CD4-positive, alpha-beta T cell treated with Interferon gamma for 1 hour (primary cell): ENCODE measurements around the gene GPR32.
"Not testable (repeated sequence)": the region's sequence is repeated elsewhere in the genome, so short reads cannot be mapped to it uniquely, and the experiment has no call there.

Experiments
- DNase-seq: peaks from one replicate; pipeline ENCODE4 v3.0.0-alpha.2; 2020

GPR32 gene

DNA sequence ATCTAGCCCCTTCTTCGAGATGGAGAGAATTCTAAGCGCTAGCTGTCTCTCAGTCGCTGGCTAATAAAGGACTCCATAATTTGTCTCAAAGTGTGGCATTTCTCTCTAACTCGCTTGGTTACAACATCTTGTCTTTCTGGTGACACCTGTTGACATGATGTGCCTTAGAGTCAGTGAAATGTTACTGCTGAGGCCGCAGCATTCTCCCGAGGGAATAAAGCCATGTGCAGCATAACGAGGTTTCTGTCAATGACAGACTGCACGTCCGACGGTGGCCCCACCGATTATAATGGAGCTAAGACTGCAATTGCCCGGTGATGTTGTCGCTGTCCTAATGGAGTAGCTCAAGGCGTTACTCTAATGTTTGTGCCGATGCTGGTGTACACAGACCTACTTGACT is 20.3 kb upstream of the GPR32 start:
- no peak for DNase-seq

DNA sequence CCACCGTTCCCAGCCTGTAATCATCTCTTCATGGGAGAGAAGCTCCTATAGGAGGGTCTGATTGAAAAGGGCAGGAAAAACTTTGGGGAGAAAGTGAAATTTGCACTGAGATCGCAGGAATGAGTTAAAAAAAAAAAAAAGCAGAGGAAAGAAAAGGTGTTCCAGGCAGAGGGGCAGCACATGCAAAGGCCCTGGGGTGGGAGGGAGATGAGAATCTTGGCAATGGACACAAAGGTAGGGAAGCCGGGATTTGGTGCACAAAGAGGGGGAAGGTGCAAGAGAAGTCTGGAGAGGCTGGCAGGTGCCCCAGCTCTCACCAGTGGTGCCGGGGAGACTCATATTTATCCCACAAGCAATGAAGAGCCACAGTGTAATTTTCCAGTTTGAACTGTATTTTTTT is 16.4 kb upstream of the GPR32 start:
- DNase-seq = no peak

DNA sequence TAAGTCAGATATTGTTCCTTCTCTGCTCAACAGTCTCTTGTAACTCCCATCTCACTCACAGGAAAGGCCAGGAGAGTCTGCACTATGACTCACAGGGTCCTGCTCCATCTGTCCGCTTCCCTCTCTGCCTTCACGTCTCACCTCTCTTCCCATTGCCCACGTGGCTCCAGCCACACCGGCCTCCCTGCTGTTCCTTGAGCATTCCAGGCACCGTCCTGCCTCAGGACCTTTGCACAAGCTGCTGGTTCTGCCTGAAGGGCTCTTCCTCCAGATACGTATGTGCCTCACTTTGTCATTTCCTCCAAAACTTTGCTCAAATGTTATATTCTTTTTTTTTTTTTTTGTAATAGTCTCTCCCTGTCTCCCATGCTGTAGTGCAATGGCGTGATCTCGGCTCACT is 14.0 kb upstream of the GPR32 start:
- not testable (repeated sequence) for DNase-seq

DNA sequence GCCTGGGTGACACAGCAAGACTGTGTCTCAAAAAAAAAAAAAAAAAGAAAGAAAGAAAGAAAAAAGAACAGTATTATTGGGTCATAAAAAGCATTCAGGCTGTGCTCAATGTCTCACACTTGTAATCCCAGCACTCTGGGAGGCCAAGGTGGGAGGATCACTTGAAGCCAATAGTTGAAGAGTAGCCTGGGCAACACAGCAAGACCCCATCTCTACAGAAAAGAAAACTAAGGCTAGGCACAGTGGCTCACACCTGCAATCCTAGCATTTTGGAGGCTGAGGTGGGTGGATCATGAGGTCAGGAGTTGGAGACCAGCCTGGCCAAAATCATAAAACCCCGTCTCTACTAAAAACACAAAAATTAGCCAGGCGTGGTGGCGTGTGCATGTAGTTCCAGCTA is 12.6 kb upstream of the GPR32 start:
- DNase-seq = not testable (repeated sequence)

DNA sequence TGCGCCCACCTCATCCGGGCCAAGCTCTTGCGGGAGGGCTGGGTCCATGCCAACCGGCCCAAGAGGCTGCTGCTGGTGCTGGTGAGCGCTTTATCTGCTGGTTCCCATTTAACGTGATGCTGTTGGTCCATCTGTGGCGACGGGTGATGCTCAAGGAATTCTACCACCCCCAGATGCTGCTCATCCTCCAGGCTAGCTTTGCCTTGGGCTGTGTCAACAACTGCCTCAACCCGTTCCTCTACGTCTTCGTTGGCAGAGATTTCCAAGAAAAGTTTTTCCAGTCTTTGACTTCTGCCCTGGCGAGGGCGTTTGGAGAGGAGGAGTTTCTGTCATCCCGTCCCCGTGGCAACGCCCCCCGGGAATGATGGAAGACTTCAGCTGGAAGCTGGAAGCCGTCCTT is 11.2 kb upstream of the GPR32 start:
- not testable (repeated sequence) for DNase-seq

DNA sequence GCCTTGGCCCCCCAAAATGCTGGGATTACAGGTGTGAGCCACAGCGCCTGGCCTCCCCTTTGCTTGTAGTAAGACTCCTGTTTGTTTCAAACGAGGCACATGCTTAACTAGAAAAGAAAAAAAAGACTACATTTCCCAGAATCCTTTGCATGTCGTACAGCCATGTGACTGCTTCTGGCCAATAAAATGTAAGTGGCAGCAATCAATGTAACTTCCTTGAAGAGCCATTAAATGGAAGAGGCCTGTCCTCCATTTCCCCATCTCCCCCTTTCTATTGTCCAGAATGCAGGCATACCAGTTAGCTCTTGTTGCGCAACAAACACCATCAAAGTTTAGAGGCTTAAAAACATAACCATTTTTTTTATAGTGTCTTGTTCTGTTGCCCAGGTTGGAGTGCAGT is 10.4 kb upstream of the GPR32 start:
- DNase-seq = no peak

DNA sequence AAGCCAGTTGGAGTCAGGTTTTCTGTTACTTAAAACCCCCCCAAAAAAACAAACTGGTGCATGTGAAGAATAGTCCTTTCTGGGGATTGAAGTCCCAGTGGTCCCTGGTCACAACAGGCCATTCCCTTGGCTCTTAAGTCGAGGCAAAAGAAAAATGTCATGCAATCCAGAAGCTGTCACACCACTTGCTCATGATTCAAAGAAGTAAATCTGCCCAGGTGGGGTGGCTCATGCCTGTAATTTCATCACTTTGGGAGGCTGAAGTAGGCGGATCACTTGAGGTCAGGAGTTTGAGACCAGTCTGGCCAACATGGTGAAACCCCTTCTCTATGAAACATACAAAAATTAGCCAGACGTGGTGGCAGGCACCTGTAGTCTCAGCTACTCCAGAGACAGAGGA is 8.8 kb upstream of the GPR32 start:
- not testable (repeated sequence) for DNase-seq

DNA sequence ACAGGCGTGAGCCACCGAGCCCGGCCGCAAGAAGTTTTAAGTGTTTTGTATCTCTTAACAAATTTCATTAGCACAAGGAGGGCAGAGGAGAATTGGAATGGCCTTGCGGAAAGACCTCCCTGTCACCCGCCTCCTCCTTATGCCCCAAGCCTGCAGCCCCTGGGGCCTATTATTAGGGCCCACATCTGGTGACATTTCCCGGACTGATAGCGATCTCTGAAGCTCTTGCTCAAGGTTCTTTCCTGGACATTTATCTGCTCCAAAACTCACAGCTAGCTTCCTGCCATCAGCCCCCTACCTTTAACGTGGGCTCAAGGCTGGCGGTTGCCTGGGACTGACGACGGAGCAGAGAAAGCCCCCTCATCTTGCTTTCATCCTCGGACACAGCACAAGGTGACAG is 6.7 kb upstream of the GPR32 start:
- not testable (repeated sequence) for DNase-seq

DNA sequence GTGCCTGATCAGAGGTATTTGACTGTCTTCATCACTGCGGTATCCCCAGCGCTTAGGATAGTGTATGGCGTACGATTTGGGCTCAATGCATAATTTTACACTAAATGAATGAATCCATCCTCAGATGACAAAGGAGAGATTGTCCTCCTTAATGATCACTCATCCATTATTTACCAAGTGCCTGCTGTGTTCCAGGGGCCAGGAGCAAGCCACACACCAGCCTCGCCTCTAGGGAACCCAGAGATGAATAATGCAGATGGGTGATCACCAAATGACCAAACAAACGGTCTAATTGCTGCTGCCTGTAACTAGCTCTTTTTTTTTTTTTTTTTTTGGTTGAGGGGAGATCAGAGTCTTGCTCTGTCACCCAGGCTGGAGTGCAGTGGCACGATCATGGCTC is 5.9 kb upstream of the GPR32 start:
- no peak for DNase-seq

DNA sequence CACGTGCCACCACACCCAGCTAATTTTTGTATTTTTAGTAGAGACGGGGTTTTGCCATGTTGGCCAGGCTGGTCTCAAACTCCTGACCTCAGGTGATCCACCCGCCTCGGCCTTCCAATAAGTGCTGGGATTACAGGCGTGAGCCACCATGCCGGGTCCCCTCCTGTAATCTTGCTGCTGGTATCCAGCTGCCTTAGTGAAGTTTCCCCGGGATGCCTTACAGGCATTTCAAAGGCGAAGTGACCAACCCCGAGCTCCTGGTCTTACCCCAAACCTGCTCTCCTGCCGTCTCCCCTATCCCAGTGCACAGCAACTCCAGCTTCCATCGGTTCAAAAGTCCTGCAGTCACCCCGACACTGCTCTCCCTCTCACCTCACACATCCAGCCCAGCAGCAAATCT is 3.5 kb upstream of the GPR32 start:
- not testable (repeated sequence) for DNase-seq

DNA sequence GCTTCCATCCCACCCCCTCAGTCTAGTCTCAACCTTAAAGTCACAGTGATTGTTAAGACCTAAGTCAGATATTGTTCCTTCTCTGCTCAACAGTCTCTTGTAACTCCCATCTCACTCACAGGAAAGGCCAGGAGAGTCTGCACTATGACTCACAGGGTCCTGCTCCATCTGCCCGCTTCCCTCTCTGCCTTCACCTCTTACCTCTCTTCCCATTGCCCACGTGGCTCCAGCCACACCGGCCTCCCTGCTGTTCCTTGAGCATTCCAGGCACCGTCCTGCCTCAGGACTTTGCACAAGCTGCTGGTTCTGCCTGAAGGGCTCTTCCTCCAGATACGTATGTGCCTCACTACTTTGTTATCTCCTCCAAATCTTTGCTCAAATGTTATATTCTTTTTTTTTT is 3.0 kb upstream of the GPR32 start:
- not testable (repeated sequence) for DNase-seq

DNA sequence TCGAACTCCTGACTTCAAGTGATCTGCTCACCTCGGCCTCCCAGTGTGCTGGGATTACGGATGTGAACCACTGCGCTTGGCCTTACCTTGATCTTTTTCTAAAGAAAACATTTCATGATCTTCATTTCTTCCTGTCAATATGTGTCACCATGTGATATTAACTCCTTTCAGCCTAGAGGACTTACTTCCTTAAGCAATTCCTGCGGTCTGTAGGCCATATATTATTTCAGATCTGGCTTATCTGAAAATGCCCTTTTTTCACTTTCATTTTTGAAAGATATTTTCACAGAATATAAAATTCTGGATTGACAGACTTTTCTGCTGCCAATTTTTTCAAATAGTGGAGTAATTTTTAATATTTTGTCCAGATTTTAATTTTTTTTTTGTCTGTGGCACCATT is 2.0 kb upstream of the GPR32 start:
- no peak for DNase-seq

DNA sequence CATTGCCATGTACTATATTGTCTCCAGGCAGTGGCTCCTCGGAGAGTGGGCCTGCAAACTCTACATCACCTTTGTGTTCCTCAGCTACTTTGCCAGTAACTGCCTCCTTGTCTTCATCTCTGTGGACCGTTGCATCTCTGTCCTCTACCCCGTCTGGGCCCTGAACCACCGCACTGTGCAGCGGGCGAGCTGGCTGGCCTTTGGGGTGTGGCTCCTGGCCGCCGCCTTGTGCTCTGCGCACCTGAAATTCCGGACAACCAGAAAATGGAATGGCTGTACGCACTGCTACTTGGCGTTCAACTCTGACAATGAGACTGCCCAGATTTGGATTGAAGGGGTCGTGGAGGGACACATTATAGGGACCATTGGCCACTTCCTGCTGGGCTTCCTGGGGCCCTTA is 624 bp downstream of the GPR32 start:
- DNase-seq = no peak

DNA sequence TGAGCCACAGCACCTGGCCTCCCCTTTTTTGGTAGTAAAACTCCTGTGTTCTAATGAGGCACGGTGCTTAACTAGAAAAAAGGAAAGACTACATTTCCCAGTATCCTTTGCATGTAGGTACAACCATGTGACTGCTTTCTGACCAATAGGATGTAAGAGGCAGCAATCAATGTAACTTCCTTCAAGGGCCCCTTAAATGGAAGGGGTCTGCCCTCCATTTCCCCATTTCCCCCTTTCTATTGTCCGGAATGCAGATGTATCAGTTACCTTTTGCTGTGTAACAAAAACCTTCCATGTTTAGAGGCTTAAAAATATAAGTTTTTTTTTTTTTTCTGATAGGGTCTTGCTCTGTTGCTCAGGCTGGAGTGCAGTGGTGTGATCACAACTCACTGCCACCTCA is 2.2 kb downstream of the GPR32 start:
- no peak for DNase-seq

DNA sequence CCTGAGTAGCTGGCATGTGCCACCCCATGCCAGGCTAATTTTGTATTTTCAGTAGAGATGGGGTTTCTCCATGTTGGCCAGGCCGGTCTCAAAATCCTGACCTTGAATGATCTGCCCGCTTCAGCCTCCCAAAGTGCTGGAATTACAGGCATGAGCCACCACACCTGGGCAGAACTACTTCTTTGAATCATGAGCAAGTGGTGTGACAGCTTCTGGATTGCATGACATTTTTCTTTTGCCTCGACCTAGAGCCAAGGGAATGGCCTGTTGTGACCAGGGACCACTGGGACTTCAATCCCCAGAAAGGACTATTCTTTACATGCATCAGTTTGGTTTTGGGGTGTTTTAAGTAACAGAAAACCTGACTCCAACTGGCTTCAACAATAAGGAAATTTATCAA is 2.6 kb downstream of the GPR32 start:
- not testable (repeated sequence) for DNase-seq

DNA sequence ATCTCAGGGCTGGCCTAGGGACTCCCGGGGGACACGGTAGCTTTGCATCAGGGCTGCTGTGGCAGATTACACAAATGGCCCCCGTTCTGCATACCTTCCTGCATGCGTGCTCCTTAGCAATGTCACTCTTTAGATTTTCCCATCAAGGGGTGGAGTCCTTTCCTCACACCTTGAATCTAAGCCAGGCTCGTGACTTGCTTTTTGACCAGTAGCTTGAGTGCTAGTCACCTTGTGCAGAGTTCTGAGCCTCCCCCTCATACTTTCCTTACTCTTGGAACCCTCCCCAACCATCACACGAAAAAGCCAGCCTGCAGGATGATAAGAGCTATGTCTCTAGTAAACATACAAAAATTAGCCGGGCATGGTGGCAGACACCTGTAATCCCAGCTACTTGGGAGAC is 3.2 kb downstream of the GPR32 start:
- not testable (repeated sequence) for DNase-seq

DNA sequence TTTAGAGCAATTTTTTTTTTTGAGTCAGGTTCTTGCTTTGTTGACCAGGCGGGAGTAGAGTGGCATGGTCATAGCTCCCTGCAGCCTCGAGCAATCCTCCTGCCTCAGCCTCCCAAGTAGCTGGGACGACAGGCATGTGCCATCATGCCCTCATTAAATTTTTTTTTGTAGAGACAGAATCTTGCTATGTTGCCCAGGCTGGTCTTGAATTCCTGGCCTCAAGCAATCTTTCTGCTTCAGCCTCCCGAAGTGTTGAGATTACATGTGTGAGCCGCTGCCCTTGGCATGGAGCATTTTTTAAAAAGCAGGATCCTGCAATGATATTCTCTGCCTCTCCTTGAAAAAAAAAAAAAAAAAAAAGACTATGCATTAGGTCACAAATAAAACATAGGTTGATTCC is 5.9 kb downstream of the GPR32 start:
- DNase-seq = no peak

DNA sequence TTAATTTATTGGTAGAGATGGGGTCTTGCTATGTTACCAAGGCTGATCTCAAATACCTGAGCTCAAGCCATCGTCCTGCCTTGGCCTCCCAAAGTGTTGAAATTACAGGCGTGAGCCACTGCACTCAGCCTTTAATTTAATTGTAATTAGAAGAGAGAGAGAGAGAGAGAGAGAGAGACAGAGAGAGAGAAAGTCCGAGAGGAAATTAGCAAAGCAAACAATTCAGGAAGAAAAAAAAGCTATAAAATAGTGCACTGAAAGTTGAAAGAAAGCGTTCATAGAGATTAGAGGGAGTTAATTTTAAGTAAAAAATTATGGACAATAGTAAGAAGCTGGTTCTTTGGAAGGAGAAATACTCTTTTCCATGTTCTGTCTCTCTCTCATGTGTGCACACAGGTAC is 7.0 kb downstream of the GPR32 start:
- DNase-seq = no peak

DNA sequence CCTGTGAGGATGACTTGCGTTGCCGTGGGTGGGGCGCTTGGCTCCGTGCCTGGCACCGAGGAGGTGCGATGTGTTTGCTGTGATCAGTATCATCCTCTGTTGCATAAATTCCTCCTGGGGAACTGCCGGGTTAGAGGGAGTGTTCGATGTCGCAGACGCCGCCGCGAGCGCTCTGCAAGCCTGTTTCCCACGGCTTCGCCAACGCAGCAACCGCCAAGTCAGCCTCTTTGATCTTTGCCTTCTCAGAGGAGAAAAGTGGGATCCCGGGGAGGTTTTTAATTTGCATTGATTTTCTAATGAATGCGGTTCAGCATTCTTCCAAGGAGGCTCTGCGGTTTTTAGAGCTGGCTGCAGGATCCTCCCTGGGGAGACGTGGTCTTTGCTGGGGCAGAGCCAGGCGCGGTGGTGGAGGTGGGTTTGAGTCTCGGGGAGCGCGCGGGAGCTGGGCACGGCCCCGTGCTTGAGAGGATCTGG is 7.6 kb downstream of the GPR32 start:
- no peak for DNase-seq

DNA sequence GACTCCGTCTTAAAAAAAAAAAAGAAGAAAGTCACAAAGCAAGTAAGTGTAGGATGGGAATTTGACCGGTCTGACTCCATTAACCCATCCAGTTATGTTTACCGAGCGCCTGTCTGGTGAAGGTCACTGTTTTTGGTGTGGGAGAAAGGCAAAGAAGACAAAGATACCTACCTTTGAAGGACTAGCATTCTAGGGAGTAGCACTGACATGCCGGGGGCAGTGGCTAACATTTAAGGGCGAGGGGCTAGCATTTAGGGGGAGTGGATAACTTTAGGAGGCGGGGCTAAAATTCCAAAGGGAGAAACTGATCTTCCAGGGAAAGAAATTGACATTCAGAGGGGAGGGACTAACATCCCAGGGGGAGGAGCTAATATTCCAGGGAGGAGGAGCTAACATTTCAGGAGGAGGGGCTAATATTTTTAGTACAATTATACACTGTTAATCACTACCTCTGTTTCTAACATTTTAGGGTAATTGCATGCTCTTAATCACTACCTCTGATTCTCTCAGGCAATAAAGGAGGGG is 8.7 kb downstream of the GPR32 start:
- DNase-seq = no peak

DNA sequence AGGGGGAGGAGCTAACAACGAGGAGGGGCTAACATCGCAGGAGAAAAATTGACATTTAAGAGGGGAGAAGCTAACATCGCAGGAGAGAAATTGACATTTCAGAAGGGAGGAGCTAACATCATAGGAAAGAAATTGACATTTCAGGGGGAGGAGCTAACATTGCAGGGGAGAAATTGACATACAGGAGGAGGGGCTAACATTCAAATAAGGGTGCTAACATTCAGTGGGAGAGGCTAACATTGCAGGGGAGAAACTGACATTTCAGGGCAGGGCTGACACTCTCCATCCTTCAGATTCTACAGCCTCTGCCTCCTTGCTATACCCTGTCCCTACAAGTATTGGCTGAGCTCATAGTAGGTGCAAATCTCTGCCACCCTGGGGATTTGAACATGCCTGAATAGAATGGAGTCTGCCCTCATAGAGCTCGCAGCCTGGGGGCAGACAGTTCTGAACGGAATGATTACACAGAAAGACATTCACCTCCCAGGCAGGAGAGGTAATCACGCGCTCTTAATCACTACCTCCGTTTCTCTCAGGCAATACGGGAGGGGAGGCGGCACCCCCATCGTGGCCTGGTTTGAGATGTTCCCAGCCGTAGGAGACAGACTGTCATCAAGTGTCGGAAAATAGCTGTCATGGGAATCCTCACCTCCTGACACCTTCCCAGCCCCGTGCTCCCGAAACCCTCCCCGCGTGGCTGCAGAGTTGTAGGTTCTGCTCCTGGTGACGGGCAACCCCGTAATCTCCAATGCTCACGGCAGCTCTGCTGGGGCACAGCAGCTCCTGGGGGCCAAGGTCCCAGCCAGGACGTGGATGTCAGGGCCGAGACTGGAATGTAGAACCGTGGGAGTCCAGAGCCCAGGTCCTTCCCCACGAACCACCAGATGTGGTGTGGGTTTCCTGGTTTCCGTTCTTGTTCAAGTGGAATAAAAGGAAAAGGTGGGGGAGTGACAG is 9.5 kb downstream of the GPR32 start:
- no peak for DNase-seq

DNA sequence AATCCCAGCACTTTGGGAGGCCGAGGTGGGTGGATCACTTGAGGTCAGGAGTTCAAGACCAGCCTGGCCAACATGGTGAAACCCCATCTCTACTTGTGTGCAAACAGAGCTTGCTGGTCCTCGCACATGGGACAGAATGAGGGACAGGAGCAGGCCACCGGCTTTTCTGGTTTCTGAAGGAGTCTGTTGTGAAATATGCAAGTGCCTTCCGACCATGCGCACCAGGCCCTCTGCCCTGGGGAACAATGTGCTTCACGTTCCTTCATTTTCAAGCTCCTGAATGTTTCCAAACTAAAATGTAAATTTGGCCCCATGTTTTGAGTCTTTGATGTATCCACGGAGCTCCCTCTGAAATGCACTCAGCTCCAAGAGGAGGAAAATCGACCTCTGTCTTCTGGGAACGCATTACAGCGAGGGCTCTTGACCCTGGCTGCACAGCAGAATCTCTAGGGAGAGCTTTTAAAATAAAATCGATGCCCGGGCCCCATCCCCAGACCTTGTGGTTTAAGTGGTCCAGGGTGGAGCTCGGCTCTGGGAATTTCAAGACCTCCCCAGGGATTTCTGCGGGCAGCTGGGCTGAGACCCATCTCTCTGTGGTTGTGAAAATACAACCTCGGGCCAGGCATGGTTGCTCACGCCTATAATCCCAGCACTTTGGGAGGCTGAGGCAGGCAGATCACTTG is 10.6 kb downstream of the GPR32 start:
- no peak for DNase-seq

DNA sequence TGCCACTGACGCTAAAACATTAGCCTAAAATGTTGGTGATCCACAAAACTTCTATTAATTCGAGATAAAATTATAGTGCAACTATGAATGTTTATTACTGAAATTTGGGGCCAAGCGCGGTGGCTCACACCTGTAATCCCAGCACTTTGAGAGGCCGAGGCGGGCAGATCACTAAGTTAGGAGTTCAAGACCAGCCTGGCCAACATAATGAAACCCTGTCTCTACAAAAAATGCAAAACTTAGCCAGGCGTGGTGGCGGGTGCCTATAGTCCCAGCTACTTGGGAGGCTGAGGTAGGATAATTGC is 13.5 kb downstream of the GPR32 start:
- not testable (repeated sequence) for DNase-seq

DNA sequence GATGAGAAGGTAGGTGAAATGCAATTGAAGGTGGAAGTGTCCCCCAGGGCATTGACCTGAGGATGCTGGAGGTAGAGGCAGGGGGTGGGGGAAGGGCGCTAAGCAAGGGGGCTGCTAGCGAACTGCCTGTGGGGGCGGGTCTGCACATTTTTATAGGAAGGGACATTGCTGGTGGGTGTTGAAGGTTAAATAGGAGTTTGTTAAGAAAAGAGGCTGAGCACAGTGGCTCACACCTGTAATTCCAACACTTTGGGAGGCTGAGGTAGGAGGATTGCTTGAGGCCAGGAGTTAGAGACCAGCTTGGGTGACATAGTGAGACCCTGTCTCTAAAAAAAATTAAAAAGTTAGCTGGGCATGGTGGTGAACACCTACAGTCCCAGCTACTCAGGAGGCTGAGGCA is 14.4 kb downstream of the GPR32 start:
- DNase-seq = no peak
